Fibroblast of the aortic adventitia (primary cell): Measurements from ENCODE around the gene MCUB. TPM values are rescaled to one million over a fixed set of nuclear protein-coding genes. Genes with fewer than 3 reads are reported as not detected.
"Not testable (repeated sequence)": the region's sequence is repeated elsewhere in the genome, so short reads cannot be mapped to it uniquely, and the experiment has no call there.

ENCODE experiments used
- DNase-seq: peaks from one replicate; pipeline ENCODE4 v3.0.0-alpha.2; 2010; ENCODE audit warnings: low read depth
- H3K4me3 ChIP-seq: 2 replicates; pipeline ENCODE4 v1.5.1; 2011; ENCODE audit warnings: low read depth, mild to moderate bottlenecking, control low read depth, low read length, moderate library complexity
- CTCF ChIP-seq: IDR thresholded peaks from 2 replicates; pipeline ENCODE4 v1.5.1; 2011; ENCODE audit warnings: mild to moderate bottlenecking, low read length, control low read depth, inconsistent platforms; ENCODE audit not compliant: insufficient read depth
- total RNA-seq: library from RNA; depleted of rRNA; stranded (reverse); fragments of >200 nt; gene quantifications from 2 replicates; pipeline ENCODE4 v1.2.3, GENCODE V29; 2012; ENCODE audit warnings: low replicate concordance

The MCUB gene
- total RNA-seq, 1 donor = 49.3 TPM

DNA sequence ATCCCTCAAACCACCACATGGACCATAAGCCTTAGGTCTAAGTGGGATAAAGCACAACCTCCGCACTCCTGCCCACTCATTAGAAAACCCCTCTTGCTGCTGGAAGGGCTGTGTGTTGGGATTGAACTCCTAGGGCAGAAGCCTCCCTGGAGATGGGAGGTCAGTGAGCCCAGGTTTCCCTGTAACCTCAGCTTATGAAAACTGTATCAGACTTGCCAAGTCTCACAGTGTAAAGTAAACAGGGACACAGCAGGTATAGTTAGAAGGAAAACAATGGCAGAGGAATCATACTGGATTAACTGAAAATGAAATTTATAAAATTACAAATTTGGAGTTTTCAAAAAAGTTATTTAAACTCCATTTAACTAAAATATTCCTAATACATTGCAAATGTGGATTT, 113.3 kb downstream of the MCUB start:
- H3K4me3 ChIP-seq = no peak overlapping the region
- DNase-seq = no peak
- no peak for TF ChIP-seq CTCF

- DNase-seq = no peak
- no peak overlapping the region for H3K4me3 ChIP-seq
- TF ChIP-seq CTCF = no peak
Measured at GRCh38 chr4:109675181-109675580, 115.1 kb downstream of the MCUB start.

- DNase-seq = no peak
- TF ChIP-seq CTCF = no peak
- H3K4me3 ChIP-seq = no peak overlapping the region
Measured at GRCh38 chr4:109675843-109676242, 115.8 kb downstream of the MCUB start.

DNA sequence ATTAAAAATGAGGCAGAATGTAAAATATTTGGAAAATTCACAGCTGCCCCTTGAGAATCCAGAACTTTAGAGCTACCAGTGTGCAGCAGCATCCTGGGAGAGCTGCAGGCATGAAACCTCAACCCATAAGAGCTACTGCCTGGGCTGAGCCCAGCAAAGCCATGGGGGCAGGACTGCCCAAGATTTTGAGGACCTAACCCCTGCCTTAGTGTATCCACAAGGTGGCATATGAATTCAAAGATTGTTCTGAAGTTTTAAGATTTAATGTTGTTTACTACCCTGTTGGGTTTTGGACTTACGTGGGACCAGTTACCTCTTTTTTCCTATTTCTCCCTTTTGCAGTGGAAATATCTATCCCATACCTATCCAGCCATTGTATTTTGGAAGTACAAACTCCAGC, 116.8 kb downstream of the MCUB start:
- TF ChIP-seq CTCF = no peak
- DNase-seq = no peak
- no peak overlapping the region for H3K4me3 ChIP-seq

DNA sequence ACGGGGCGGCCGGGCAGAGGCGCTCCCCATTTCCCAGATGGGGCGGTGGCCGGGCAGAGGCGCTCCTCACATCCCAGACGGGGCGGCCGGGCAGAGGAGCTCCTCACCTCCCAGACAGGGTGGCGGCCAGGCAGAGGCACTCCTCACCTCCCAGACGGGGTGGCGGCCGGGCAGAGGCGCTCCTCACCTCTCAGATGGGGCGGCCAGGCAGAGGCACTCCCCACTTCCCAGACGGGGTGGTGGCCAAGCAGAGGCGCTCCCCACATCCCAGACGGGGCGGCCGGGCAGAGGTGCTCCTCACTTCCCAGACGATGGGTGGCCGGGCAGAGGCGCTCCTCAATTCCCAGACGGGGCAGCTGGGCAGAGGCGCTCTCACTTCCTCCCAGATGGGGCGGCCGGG, 118.4 kb downstream of the MCUB start:
- not testable (repeated sequence) for DNase-seq, H3K4me3 ChIP-seq

- DNase-seq, H3K4me3 ChIP-seq: not testable (repeated sequence)
Measured at GRCh38 chr4:109678925-109679324, 118.9 kb downstream of the MCUB start.

DNA sequence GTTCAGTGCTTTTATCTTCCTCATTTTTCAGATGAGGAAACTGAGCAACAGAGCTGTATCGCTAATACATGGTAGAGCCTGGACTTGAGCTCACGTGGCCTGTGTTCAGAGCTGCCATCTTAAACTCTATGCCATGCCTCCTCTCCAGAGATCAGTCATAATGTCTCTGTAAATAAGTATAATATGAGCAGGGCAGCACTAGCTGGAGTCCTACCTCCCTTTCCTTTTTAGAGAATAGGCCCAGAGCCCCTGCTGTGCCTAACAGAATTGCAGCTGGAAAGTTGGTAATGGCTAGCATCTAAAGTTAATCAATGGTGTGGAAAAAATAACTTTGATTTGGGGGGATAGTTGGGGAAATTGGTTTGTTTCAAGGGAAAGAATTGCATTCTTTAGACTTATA, 122.8 kb downstream of the MCUB start:
- TF ChIP-seq CTCF = no peak
- DNase-seq = no peak
- H3K4me3 ChIP-seq = no peak overlapping the region

DNA sequence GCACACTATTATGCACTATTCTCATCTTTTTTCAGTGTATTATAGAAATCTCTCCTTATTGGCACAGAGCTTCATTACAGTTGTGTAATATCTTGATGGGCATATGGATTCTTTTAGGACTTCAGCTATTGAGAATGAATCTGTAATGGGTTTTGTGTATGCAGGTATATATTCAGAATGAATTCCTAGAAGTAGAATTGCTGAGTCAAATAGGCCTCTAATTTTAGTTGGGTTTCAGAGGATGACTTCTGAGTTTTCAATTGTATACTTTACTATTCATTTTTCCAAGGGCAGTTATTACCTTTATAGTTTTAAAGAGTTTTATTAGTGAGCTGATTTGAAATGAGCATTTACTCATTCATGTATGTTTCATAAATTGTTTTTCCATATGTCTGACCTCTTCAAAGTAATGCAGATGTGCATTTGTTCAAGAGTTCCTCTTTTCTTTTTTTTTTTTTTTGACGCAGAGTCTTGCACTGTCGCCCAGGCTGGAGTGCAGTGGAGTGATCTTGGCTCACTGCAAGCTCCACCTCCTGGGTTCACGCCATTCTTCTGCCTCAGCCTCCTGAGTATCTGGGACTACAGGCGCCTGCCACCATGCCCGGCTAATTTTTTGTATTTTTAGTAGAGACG, 123.7 kb downstream of the MCUB start:
- H3K4me3 ChIP-seq = no peak overlapping the region
- no peak for TF ChIP-seq CTCF
- no peak for DNase-seq
